Left hindlimb (tissue), 1 donor: ENCODE measurements around the gene TTLL5.

Experiments
- DNase-seq: peaks from one replicate; pipeline ENCODE4 v3.0.0-alpha.2; 2018

The TTLL5 gene

DNA sequence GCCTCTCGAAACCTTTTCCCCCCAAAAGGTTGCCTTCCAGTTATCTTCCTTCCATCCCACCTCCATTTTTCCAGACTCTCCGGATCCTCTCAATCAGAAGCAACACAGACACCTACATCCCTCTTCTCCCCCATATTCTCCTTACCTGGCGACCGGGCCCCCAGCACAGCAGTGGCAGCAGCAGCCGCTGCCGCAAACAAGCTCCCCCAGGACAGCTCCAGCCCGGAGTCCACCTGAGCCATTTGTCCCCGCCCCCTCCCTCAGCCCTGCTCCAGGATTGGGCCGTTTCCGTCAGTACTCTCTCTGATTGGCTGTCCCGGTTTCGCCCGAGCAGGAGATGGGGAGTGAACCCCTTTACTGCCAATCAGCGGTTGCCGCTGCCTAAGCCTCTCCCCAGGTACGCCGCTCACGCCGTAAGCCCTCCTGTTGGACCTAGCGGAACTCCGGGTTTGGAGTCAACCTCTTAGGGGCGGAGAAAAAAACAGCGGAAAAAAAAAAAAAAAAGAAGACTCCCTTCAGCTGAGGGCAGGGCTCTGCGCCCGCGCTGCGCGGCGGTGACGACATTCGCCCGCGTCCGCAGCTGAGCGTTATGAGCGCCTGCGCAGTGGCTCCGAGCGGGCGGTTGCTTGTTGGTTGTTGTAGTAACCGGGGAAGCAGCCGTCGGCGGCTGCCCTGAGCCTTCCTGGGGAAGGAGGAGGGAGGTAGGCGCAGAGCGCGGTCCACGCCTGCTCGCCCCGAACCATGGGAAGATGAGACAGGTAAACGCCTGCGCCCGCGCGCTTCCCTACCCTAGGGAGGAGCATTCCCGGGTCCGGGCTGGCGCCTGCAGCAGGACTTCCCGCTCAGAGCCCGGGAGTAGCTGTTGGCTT lies at the start of gene TTLL5, which contains the start of gene ERG28:
TTLL5 (plus strand) TSS at position 617 of the 869 bp plus-strand sequence. CDS start 1,904 bp downstream, outside the sequence.
ERG28 (minus strand) TSS at position 247 of the 869 bp plus-strand sequence. CDS start 3,374 bp downstream, outside the sequence.
- peak; percentile 97 for DNase-seq

DNA sequence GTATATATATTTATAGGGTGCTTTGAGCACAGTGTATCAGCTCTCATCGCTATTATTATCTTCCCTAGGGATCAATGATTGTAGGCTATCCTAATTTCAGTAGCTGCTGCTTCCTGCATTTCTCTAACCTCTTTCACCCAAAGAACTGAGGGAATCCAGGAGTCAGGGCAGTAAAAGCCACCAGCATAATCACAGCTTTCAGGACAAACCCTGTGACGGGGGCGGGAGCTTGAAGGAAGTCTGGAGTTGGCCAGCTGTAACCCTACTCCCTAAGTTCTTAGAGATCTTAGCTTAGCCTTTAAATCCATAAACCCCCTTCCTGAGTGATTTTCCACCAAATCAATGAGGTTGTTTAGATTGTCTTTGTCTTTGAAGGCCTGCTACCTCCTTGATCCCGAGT lies 48.9 kb upstream of the TTLL5 start:
- DNase-seq: no peak

DNA sequence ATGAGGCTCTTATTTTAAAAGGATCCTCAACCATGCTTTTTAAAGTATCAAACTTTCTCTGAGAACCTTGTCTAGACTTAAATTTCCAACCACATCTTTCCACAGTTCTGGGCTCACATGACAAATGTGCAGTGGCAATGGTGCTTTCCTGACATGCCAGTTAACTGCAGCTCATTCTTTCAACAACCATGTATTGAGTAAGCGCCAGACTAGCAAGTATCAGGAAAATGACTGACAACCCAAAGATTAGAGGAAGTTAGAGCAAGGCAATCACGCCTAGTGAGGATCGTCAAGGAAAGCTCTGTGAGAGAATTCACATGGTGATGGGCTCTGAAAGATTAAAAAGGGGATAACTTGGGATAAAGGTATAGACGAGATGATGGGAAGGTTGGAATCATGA lies 46.9 kb upstream of the TTLL5 start:
- no peak for DNase-seq

DNA sequence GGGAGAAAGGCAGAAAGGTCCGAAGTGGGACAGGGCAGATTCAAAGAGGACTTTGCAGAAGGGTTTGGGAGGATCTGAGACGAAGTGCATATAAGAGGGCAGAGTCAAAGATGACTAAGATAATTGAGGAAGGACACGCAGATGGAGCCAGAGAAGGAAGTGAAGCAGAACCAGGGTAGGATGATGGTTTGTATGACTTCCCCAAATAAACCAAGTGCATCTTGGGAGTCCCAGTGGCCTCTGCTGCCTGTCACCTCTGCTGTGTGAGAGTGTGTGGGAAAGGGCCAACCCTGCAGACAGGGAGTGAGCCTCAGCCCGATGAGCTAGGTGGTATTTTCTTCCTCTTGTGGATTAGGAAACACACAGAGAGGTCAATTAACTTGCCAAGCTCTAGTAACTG lies 45.8 kb upstream of the TTLL5 start:
- no peak for DNase-seq

DNA sequence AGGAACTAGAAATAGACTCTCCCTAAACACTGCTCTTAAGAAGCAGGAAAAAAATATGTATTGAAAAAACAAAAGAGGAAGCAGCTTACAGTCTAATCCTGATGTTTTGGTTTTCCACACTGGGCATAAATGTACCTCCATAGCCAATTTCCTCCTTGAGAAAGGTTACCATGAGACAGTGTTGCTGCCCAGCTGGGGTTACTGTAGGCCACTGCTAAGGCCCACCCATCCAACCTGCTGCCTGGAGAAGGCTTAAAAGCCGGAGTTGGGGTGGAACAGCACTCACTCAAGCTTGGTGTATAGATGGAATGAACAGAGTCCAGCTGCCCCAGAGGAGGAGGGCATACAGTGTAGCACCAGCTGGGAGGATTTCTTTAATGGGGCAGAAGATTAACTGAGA lies 41.5 kb upstream of the TTLL5 start:
- no peak for DNase-seq

DNA sequence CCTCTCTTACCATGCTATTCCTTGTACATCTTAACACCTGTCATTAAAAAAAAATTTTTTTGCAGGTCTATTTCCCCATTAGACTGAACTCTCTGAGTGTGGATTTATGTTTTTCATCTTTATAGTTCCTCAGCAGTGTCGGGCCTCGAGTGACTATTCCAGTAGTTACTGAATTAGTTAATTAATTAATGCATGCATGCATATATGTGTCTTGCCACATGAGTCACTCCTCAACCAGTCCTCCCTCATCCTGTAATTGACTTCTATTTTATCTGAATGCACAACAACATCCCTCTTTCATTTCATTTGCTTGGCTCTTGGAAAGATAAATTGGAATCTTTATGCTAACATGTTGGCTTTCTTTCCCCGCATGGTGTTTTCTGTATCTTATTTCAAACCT lies 36.0 kb upstream of the TTLL5 start:
- no peak for DNase-seq

GRCh38 chr14:75626396-75626795 lies 34.6 kb upstream of the TTLL5 start:
- DNase-seq: no peak

DNA sequence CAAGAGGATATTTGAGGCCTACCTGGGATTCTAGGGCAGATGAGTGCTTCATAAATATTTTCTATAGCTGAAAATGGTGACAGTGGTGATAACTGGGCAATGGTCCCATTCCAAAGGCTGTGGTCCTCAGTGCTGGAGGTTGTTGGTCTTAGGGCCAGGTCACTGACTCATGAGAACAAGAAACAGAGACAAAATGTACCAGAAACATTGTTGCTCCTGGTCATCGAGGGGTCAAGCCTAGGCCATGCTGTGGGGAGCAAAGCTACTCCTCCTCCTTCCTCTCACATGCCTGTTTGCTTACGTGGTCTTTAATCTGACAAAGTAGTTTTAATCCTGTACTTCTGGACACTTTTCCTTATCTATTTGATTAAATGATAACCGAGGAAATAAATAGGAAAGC lies 34.2 kb upstream of the TTLL5 start:
- DNase-seq: no peak

GRCh38 chr14:75627406-75627805 lies 33.6 kb upstream of the TTLL5 start:
- no peak for DNase-seq

- DNase-seq: no peak
Measured at GRCh38 chr14:75628816-75629215, 32.2 kb upstream of the TTLL5 start.

GRCh38 chr14:75630695-75631452 lies 30.2 kb upstream of the TTLL5 start:
- no peak for DNase-seq

DNA sequence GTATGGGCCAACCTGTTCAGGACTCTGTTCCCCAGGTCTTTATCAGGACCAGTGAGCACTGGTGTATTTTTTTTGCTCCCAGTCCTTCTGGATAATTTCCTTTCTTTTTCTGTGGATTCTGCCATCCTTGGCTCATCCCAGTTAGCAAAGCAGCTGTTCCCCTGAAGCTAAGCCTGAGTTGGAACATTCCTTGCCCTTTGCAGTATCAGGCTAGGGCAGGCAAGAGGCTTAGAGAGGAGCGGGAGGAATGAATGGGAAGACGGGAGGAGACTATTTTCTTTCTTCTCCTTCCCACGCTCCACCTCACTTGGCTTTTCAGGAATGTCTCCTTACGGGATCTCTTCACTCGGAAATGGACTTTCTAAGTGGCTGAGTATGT lies 29.6 kb upstream of the TTLL5 start:
- DNase-seq: no peak

- no peak for DNase-seq
Measured at GRCh38 chr14:75634848-75635247, 26.2 kb upstream of the TTLL5 start.

GRCh38 chr14:75636100-75636692 lies 24.9 kb upstream of the TTLL5 start:
- peak; percentile 76 for DNase-seq

DNA sequence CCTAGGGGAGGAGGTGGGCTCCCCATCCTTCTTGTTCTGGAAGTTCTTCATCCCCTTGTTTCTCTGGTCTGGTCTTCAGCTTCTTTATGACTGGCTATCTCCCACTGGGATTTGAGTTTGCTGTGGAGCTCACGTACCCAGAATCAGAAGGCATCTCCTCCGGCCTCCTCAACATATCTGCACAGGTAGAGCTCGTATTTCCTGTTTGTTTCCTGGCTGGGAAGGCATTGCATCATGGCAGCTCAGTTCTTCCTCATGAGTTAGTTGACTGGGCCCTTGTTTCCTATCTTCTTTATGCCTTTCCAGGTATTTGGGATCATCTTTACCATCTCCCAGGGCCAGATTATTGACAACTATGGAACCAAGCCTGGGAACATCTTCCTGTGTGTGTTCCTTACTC lies 20.2 kb upstream of the TTLL5 start:
- no peak for DNase-seq

- DNase-seq: no peak
Measured at GRCh38 chr14:75643985-75644384, 17.1 kb upstream of the TTLL5 start.

DNA sequence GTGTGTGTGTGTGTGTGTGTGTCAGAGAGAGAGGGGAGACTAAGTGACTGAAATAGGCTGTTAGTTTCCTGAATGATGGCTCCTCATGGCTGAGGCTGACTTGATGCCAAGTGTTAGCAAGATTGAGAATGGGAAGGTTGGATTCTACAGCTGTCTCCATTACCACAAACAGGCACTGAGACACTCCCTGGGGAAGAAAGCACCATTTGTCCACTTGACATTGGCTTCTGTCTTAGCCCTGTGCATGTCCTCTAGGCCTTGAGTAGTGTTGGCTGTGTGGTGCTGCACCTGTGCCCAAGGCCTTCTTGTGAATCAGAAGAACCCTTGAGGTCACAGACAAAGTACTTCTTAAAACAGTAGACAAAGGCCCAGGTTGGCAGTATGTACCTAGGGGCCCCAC lies 16.0 kb upstream of the TTLL5 start:
- no peak for DNase-seq

DNA sequence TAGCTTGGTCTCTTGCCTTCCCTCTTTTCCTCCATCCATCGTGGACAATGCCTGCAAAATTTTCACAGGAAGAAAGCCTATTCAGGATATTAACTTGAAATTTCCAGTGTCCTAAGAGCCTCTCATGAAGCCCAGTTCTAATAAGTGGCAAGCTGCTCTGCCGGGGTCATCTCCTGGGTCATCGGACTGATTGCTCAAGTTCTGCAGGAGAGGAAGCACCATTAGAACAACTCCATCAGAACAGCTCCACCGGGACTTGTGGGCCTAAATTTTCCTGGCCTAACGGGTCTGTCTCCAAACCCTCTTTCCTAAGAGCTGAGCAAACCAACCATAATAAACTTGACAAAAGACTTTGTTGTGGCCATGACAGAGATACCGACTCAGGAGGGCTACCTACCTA lies 14.3 kb upstream of the TTLL5 start:
- no peak for DNase-seq

DNA sequence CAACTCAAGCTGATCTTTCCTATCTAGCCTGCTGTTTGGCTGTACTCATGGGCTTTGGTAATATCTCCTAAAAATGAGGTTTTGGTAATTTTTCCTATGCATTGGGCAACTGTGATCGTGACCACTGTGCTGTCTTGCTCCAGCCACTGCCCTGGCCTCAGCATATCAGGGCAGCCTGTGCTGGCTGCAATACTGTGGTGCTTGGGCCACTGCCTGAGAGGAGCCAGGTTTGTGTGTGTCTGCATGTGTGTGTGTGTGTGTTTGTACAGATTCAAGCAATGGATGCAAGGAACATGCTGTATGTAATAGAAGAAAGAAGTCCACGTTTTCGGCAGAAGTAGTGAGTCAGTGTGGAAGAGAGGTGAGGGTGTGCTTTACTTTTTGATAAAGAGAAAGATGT lies 13.4 kb upstream of the TTLL5 start:
- no peak for DNase-seq

DNA sequence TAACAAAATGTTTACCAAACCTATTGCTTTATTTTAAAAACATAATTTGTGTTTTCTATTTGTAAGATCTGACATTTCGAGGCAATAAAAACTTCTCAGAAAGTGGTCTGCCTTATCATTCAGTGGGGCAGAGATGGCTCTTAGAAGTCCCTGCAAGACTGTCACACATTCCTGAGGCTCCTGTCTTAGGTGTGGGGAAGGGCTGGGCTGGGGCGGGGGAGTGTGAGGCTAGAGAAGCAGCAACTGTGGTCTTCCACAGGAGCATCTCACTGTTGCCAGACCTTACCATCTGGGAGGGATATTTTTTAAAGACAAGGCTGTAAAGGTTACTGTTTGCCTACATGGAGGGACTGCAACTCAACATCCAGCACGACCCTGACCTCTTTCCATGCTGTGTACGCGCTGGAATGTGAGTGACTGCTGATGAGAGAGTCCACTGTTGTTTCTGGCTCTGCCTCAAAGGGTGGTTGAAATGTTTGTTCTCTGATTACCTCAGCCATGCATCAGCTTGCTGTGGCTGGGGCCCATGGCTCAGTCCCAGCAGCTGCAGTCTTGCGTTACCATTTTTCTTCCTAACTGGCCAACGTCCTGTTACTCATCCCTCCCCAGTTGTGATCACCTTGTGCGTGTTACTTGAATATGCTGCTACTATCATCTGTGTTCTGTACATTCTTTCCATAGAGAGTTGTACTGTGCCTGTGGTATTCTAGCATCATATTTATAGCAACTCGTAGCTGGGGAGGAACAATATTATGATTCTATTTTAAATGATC lies 12.8 kb upstream of the TTLL5 start:
- peak; percentile 52 for DNase-seq

DNA sequence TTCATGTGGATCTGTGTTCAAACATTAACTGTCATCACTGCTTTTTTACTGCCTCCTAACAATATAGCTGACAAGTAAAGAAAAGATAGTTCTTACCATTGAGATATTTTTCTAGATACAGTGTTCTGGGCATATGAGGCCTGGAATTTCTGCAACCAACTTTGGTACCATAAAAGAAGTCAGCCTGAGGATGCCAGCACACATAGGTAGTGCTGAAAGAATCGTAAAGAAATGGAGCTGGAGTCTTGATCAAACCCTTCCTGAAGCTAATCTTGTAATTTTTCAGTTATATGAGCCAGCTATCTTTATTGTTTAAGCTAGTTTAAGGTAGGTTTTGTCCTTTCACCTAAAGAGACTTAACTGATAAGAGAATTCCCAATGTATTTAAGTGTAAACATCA lies 11.7 kb upstream of the TTLL5 start:
- no peak for DNase-seq

GRCh38 chr14:75649773-75650172 lies 11.3 kb upstream of the TTLL5 start:
- DNase-seq: no peak
